Glutamatergic neuron (in vitro differentiated cells): ENCODE results near the gene TWIST2. TPM values are rescaled to one million over a fixed set of nuclear protein-coding genes. Genes with fewer than 3 reads are reported as not detected.

Experiments used
- DNase-seq: peaks from one replicate; pipeline ENCODE4 v3.0.0; 2022
- H3K27ac Mint-ChIP-seq: one replicate; pipeline ENCODE4 v1.8.0; 2020; ENCODE audit warnings: mild to moderate bottlenecking, mixed read lengths, inconsistent platforms; ENCODE audit not compliant: unreplicated experiment
- H3K27me3 Mint-ChIP-seq: one replicate; pipeline ENCODE4 v1.8.0; 2020; ENCODE audit warnings: mild to moderate bottlenecking, moderate library complexity, mixed read lengths, inconsistent platforms; ENCODE audit not compliant: unreplicated experiment
- H3K36me3 Mint-ChIP-seq: one replicate; pipeline ENCODE4 v1.8.0; 2020; ENCODE audit warnings: mild to moderate bottlenecking, mixed read lengths, inconsistent platforms; ENCODE audit not compliant: unreplicated experiment
- H3K4me1 Mint-ChIP-seq: one replicate; pipeline ENCODE4 v1.8.0; 2020; ENCODE audit warnings: mild to moderate bottlenecking, low read depth, mixed read lengths, inconsistent platforms; ENCODE audit not compliant: unreplicated experiment
- H3K4me3 Mint-ChIP-seq: one replicate; pipeline ENCODE4 v1.8.0; 2020; ENCODE audit warnings: mild to moderate bottlenecking, mixed read lengths, inconsistent platforms; ENCODE audit not compliant: unreplicated experiment
- H3K9me3 Mint-ChIP-seq: one replicate; pipeline ENCODE4 v1.8.0; 2020; ENCODE audit warnings: mild to moderate bottlenecking, moderate library complexity, mixed read lengths, inconsistent platforms; ENCODE audit not compliant: unreplicated experiment
- total RNA-seq: library from RNA; stranded (reverse); fragmentation: NEBNext Ultra II Directional; extraction: Animal tissue kit (Norgen Biotek cat#: 25700); gene quantifications from one replicate; pipeline ENCODE4 v1.2.1, GENCODE V29; 2021; ENCODE audit not compliant: unreplicated experiment
- TF ChIP-seq, protein P1 (sequence below): fragments of 200-600 bp; sonication (generic); IDR thresholded peaks from one replicate; pipeline ENCODE4 v1.5.0; 2021; ENCODE audit not compliant: partially characterized antibody, unreplicated experiment

The TWIST2 gene
- total RNA-seq, 1 donor from 2014 or later: not detected

DNA sequence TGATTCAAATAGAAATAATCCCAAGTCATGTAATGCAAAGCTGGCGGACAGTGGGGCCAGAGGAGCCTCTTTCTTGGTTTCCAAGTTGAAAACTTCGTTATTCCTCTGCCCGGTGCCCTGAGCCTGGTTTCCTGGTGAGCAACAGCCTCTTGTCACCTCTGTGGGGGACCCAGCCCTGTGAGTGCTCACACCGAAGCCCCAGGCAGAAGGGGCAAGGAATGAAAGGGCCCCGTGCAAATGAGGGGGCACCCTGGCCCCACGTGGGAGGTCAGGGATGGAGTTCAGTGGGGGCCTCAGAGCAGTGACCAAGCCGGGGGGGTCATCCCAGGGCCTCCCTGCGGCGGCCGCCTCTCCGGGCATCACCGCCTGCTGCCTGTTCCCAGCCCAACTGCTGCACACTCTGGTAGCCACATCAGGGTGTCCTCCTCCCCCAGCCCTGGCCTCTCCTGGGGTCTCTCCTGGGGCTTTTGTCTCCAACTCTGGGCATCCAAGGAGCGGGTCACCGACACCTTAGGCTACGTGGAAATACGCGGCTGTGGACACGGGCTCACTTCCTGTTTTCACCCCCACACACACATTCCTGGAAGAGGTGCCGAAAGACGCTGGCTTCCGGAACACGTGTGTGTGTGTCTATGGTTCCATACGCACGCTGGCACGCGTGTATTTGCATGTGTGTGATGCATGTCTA is 64.5 kb downstream of the TWIST2 start:
- Mint-ChIP-seq H3K4me3 (no peak overlapping the region), H3K27me3 (peaks cover 7% of the 10 kb centered on the region), H3K36me3 (peaks cover 5% of the 10 kb centered on the region), H3K27ac (no peak overlapping the region), H3K9me3 (peaks cover 2% of the 10 kb centered on the region), H3K4me1 (no peaks in the 10 kb centered on the region)
- DNase-seq: no peak
- TF ChIP-seq, protein P1, sequence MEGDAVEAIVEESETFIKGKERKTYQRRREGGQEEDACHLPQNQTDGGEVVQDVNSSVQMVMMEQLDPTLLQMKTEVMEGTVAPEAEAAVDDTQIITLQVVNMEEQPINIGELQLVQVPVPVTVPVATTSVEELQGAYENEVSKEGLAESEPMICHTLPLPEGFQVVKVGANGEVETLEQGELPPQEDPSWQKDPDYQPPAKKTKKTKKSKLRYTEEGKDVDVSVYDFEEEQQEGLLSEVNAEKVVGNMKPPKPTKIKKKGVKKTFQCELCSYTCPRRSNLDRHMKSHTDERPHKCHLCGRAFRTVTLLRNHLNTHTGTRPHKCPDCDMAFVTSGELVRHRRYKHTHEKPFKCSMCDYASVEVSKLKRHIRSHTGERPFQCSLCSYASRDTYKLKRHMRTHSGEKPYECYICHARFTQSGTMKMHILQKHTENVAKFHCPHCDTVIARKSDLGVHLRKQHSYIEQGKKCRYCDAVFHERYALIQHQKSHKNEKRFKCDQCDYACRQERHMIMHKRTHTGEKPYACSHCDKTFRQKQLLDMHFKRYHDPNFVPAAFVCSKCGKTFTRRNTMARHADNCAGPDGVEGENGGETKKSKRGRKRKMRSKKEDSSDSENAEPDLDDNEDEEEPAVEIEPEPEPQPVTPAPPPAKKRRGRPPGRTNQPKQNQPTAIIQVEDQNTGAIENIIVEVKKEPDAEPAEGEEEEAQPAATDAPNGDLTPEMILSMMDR: no peak

DNA sequence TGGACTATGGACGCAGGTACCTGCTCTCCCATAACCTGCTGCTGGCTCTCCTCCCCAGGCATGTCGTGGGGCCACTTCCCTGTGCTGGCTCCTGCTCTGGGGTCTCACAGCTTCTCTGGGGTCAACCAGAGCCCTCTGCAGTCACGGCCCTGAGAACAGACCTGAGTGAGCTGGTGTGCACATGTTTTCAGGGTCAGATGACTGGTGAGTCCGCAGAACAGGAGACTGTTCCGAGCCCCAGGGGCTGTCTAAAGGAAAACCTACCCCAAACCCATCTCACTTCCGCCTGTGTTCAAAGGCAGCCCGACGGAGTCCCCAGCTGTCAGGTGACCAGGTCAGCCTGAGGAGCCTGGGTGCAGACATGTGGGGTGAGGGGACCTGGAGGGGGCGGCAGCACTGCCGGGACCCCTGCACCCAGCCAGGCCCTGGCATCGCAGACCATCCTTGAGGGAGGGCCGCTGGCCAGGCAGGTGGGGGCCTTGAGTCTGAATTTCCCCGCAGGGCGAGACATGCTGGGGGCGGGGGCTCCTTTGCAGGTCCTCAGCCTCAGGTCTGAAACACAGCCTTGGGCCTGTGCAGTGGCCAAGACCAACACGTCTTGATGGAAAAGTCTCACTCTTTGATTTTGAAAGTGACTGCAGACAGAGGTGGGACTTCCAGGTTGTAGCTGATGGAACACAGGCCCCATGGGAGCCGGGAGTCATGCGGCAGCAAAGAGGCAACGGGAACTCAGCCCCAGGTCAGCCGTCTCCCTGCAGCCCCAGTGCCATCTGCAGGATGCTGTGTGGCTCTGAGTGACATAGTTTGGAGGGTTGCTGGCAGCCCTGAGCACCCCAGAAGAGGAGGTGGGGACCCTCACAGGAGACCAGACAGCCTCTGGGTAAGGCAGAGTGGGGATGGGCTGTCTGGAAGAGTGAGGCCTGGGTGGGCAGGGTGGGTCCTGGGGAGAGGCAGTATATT is 65.3 kb downstream of the TWIST2 start:
- TF ChIP-seq, protein P1: no peak
- H3K27ac Mint-ChIP-seq: no peak overlapping the region
- H3K4me1 Mint-ChIP-seq: no peaks in the 10 kb centered on the region
- no peak overlapping the region for H3K4me3 Mint-ChIP-seq
- no peak for DNase-seq
- H3K27me3 Mint-ChIP-seq: peaks cover 12% of the 10 kb centered on the region
- peaks cover 4% of the 10 kb centered on the region for H3K9me3 Mint-ChIP-seq
- peaks cover 5% of the 10 kb centered on the region for H3K36me3 Mint-ChIP-seq

DNA sequence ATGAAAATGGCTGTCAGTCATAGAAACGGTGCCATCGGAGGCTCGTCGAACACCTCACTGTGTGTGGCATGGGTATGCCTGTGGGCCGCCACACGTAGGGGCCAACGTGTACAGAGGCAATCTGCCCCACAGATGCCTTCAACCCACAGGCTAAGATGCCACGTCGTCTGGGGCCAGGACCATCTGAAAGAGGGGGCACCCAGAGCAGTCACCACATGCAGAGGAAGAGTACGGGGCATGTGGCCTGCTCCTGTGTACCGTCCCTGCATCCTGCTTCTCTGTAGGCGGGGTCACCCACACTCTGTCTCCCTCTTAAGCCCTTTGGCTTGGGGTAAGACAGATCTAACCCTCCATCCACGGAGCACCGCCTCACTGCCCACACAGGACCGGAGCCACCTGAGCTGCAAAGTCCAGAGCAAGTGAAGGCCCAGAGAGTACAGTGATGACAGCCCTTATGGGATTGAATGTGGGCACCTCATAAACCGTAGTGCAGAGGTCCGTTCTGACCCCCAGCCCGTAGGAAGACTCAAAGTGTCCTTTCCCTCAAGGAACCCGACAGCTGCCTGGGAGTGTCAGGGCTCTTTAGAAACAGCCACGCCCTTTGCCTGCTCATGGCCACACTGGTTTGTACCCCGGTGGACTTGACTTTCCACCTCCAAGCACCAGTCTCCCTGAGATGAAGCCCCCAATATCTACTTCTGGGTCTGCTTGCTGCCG is 66.2 kb downstream of the TWIST2 start:
- TF ChIP-seq, protein P1: no peak
- no peak overlapping the region for H3K27ac Mint-ChIP-seq
- DNase-seq: no peak
- peaks cover 6% of the 10 kb centered on the region for H3K9me3 Mint-ChIP-seq
- no peaks in the 10 kb centered on the region for H3K4me1 Mint-ChIP-seq
- no peak overlapping the region for H3K4me3 Mint-ChIP-seq
- H3K27me3 Mint-ChIP-seq: peaks cover 12% of the 10 kb centered on the region
- H3K36me3 Mint-ChIP-seq: peaks cover 5% of the 10 kb centered on the region

DNA sequence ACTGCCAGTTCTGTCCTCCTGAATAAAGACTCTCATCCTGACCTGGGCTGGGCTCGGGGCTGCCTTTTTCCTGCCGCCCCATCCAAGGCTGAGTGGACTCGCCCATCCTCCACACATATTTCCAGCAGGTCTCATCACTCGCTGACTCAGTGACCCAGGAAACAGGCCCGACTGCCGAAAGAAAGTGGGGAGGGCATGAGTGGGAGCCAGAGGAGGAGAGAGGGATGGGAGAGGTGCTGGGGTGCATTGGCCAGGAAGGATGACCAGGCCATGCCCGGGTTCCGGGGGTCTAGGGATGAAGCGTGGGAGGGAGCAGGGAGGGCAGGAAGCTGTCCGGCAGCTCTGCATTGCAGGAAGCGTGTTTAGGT is 66.7 kb downstream of the TWIST2 start:
- Mint-ChIP-seq H3K9me3 (peaks cover 6% of the 10 kb centered on the region), H3K4me1 (no peaks in the 10 kb centered on the region), H3K36me3 (peaks cover 5% of the 10 kb centered on the region), H3K4me3 (no peak overlapping the region), H3K27me3 (peaks cover 12% of the 10 kb centered on the region), H3K27ac (no peak overlapping the region)
- TF ChIP-seq, protein P1: no peak
- DNase-seq: no peak
